ENCODE results near the gene SH3PXD2A.

GRCh38 chr10:103572347-103573204, 282.8 kb downstream of the SH3PXD2A start:
- TF ChIP-seq POLR2A (IDR thresholded peaks at IDR 0.05; ENCODE audit: low read depth, low read length) = no peak
- no peak for TF ChIP-seq POLR2AphosphoS5 (IDR thresholded peaks at IDR 0.05; ENCODE audit: low read depth, low read length)
- TF ChIP-seq TAF1 (IDR thresholded peaks at IDR 0.05; ENCODE audit: borderline replicate concordance, low read depth, low read length) = no peak
